ENCODE results near the gene AP2B1. TPM values are rescaled to one million over a fixed set of nuclear protein-coding genes. Genes with fewer than 3 reads are reported as not detected.

AP2B1 gene
- polyA plus RNA-seq, 1 donor, result 143 TPM

DNA sequence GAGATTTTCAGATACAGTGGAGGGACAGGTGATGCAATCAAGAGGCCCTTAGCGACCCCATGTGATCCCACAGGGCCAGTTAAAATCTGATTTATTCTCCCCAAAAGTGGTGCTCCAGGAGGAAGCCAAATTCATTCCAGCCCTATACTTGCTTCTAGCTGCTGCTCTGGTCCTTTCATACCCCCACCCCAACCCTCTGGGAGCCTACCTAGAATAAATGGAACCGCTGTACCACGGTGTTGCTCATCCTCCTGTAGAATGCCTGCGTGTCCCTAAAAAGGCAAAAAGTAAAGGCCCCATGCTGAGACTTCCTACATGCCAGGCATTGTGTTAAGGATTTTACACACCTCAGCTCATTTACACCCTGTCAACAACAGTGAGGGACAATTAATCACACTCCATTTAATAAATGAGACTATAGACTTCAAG is 142.3 kb downstream of the AP2B1 start:
- DNase-seq, result no peak

DNA sequence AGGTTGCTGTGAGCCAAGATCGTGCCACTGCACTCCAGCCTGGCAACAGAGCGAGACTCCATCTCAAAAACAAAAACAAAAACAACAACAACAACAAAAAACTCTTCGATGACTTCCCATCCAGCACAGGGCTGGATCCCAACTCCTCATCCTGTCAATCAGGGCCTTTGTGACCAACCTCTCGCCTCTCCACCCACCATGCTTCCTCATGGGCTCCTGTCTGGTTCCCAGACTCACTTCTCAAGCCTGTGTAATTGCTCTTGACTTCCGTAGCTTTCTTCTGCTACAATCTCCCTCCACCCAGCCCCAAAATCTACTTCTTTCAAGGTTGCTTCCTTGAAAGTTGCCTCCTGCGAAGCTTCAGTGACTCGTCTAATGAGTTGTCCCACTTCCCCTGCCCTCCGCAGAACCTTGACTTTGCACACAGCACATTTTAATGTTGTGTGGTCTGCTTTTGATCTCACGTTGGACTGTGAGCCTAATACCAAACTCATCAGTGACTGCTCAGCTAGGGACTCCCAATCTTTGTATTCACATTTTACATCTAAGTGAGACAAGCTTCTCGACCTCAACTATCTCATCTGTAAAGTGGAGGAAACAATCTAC is 143.4 kb downstream of the AP2B1 start:
- DNase-seq, result no peak

DNA sequence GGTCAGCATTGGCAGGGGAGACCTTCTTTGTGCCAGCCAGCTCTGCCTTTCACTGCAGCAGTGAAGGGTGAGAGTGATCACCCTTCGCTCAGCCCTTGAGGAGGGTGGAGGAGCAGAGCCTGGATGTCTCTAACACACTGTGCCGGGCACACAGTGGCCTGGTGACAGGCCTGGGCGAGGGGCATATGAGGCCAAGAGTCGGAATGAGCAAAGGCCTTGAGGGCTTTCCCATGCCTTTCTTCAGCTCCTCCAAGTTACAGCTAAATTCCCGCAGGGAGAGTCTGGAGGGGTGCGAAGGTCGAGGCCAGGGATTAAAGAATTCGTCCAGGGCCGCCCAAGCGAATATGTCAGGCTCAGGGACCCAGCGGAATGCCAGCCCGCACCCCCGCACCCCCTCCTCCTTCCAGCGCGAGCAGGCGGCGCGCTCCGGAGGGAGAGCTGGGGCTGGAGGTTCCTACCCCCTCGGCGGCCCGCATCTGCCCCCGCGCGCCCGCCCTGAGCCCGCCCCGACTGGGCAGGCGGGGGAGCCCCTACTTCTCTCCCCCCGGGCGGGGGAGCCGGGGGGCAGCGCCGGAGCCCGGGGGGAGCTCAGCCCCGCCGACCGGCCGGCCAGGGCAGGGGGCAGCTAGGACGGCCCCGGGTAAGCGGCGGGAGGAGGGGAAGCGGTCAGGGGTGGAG is 144.3 kb downstream of the AP2B1 start, which contains the start of gene RASL10B:
TSS of gene RASL10B (plus strand) at position 401 of the 678 bp plus-strand sequence. CDS start 3,546 bp downstream, outside the sequence.
- DNase-seq, result peak; percentile 55

- no peak for DNase-seq
Measured at GRCh38 chr17:35731917-35732805, 145.0 kb downstream of the AP2B1 start.

GRCh38 chr17:35732806-35733136 is 145.6 kb downstream of the AP2B1 start:
- DNase-seq, result no peak

DNA sequence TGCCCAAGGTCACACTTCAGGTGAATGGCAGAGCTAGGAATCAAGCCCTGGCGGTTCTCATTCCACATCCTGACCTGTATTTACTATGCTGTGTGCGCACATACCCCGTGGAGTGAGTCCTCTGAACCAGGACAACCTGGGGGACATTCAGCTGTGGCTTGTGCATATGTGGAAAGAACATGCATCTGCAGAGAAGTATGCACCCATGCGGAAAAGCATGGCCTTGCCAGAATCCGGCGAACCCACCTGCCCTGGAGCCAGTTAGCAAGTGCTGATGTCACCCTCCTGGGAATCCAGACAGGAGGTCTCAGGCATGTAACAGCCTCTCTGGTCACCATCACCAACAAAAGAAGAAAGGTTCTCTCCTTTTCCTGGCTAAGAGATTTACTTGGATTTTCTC is 146.2 kb downstream of the AP2B1 start:
- DNase-seq, result no peak

DNA sequence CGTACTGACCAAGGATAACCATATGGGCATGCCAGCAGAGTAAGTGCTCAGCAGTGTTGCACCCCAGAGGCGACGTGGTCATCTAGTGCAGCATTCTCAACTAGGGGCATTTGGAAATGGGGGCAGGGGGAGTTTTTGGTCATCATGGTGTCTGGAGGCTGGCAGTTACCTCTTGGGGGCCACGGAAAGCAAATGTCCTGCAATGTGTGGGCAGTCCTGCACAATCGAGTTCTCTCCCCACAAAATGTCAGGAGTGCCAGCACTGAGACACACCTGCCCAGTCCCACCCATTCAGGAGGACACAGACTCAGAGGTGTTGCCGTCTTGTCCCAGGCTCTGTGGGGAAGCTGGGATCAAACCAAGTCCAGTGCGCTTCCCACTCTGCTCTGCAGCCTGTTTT is 147.3 kb downstream of the AP2B1 start:
- no peak for DNase-seq

- DNase-seq, result no peak
Measured at GRCh38 chr17:35735036-35735805, 148.1 kb downstream of the AP2B1 start.

DNA sequence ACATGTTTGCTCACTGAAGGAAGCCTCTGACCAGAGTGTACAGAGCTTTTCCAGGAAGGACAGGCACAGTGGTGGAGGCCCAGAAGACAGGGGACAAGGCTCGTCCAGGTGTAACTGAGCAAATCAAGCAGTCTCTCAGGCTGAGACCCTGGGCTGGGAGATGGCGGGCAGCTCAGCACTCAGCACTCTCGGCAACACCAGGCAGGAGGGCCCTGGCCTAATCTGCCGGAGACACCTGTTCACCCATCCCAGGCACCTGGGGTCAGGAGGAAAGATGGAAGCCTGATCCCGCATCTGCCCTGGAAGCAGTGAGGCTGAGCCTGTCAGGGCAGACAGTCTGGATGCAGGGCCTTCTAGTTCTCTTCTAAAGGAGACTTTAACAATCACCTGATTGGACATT is 149.1 kb downstream of the AP2B1 start:
- DNase-seq, result no peak

DNA sequence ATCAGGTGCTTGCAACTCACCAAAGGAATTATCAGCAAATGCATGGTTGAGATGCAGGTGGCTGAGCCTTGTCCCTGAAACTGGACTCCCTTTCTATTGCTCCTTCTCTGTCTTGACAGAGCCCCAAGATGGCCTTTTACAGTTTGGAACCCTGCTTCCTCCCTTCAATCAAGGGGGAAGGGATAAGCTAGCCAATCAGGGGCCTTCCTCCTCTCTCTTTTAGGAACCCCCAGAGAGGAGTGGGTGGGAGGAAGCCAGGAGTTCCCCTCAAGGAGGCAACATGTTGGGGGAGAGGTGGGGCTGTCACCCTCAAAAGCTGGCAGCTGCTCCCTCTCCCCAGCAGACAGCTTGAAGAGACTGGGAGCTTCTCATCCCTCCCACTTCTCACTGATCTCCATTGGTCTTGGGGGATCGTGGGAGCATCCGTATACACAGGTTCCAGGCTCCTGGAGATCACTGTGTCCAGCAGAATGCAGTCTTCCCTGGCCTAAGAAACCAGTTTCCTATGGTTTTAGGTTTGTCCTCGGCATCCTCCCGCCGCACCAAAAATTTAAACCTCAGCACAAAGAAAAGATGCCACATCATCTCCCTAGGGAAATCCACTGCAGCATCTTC is 151.5 kb downstream of the AP2B1 start:
- DNase-seq, result no peak

DNA sequence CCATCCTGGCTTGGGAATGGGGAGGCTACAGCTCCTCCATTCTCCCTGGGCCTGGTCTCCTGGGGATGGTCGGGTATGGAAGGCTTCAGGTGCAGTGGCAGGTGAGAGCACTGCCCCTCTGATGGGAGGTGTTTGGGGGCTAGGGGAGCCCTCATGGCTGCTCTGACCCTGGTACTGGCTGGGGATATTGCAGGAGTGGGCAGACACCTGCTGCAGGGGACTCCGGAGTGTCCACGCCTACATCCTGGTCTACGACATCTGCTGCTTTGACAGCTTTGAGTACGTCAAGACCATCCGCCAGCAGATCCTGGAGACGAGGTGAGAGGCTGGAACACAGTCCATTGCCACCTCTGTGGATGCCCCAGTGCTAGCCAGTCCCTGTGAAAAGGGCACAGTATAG is 153.1 kb downstream of the AP2B1 start:
- no peak for DNase-seq

DNA sequence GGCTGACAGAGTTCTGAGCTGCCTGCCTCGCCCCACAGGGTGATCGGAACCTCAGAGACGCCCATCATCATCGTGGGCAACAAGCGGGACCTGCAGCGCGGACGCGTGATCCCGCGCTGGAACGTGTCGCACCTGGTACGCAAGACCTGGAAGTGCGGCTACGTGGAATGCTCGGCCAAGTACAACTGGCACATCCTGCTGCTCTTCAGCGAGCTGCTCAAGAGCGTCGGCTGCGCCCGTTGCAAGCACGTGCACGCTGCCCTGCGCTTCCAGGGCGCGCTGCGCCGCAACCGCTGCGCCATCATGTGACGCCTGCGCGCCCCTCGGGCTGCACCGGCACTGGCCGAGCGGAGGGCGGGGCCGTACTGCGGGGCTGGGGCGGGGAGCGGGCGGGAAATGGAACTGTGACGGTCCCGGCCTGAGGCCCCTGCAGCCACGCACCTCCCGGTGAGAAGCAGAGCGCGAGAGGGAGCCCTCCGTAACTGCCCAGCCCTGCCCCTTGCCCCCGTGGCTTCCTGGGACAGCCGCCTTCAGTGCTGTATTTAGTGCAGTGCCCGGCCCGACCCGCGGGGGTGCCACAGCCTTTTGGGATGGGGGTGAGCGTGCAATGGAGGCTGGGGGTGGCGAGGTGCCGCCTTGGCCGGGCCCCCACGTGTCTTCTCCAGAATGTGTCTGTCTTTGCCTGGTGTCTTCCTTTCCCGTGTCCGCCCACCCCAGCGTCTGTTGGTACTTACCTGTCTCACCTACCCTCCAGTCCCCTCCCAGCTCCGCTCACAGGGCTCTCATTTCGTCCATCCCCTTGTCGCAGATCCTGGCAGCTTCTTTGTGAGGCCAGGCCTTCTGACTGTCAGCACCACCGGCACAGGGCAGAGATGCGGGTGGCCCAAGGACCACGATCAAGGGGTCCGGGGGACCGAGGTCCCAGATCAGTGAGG is 154.1 kb downstream of the AP2B1 start:
- DNase-seq, result no peak

- DNase-seq, result no peak
Measured at GRCh38 chr17:35742496-35742895, 155.4 kb downstream of the AP2B1 start.

- DNase-seq, result no peak
Measured at GRCh38 chr17:35742896-35743477, 155.9 kb downstream of the AP2B1 start.

DNA sequence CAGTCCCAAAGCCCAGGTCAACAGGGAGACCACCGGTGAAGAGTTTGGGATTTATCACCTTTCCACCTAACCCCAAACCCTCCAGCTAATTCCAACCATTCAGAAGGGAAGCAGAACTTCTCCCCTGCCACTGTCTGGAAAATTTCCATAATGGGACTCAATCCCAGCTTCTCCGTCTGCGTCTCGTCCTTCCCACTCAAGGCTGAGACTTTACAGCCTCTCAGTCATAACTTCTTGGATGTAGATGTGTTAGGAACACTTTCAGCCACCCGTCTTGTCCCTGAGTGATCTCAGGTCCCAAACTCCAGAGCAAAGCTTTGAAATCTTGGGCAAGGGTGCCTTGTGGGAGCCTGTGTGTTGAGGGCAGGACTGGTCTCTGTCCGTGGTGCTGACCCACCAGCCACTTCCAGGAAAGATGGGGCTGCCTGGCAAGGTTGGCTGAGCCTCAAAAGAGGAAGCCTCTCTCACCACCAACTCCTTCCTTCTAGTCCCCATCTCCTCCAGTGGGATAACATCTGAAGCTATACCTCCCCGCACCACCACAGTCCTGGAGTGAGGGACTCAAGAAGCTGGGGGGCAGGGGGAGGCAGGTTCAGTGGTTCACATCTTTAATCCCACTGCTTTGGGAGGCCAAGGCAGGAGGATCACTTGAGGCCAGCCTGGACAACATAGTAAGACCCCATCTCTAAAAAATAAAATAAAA is 156.7 kb downstream of the AP2B1 start:
- no peak for DNase-seq

DNA sequence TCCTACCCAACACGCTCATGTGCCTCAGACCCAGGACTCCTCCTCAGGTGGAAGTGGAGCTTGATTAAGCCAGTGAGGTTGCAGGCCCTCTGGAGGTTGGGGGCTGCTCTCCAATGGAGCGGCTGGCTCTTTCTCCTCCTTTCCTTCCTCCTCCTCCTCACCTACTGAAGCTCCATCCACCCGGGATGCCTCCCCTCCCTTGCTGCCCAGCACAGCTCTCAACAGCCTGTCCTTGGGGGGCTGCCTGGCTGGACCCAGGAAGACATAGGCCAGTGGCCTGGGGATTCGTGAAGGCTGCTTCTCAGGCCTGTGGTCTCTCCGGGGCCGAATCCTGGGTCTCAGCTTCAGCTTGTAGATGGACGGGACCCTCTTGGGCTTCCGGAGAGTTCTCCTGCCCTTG is 157.7 kb downstream of the AP2B1 start:
- DNase-seq, result no peak

DNA sequence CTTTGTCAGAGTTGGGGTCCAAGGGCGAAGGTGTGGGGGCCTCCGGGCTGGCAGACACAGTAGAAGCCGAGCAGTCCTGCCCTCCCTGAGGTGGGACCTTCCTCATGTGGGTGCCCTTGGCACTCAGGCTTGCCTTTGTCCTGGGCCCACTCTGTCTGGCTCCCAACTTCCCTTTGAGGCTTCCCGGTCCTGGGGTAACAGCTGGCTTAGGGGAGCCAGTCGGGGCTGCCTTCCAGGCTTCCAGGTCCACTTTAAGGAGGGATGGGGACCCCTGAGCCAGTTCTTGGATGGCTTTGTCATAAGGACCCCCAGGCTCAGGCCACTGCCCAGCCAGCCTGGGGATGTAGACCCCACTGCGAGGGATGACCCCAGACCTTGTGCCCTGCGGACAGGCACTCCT is 158.1 kb downstream of the AP2B1 start:
- DNase-seq, result no peak

DNA sequence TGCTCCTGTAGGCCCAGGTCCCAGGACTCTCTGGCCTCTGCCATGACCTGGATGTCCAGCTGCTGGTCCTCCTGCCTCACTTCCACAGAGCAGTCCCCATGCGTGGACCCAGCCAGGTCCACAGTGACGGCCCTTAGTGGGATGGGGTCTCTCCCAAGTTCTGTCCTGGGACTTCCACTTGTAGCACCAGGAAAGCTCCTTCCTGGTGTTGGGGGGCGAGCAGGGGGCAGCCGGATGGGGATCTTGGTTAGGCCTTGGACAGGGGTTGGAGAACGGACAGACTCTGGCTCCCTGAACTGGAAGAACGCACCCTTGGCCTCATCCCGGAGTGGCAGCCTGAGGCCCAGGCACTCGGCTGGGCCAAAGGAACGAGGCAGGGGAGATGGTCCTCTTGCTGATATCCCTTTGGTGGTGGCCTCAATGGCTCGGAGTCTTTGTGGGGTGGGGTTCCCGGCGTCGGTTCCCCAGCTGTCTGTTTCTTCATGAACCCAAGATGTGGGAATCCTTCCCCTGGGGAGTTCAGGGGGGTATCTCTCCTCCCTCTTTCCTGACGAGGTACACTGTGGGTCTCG is 158.7 kb downstream of the AP2B1 start:
- no peak for DNase-seq

- DNase-seq, result peak; percentile 68
Measured at GRCh38 chr17:35747540-35748017, 160.5 kb downstream of the AP2B1 start.

Measured in left kidney (tissue), 2 donors.